Adrenal gland (tissue), 5 donors: ENCODE results near the gene MAP2K5.

Source experiments
- CTCF ChIP-seq, 6 experiments: fragments of 450-650 bp in 4 of 6; fragments of 200-600 bp in 2 of 6; sonication (generic) in 1 of 6; IDR thresholded peaks; 1 replicate in 5 of 6; 2 replicates in 1 of 6; pipeline versions ENCODE4 v1.5.1 to v1.8.0; 2016 to 2021; ENCODE audit warnings: antibody characterized with exemption in 6 of 6, mild to moderate bottlenecking in 2 of 6, moderate library complexity in 1 of 6
- POLR2A ChIP-seq, 2 donors: fragments of 450-650 bp; IDR thresholded peaks; one replicate each; pipeline ENCODE4 v1.6.1; 2017; ENCODE audit warnings: antibody characterized with exemption in 2 of 2, mild to moderate bottlenecking in 2 of 2, moderate library complexity in 1 of 2
- donor health status: DM: no; HTN: no; CAD: no.

DNA sequence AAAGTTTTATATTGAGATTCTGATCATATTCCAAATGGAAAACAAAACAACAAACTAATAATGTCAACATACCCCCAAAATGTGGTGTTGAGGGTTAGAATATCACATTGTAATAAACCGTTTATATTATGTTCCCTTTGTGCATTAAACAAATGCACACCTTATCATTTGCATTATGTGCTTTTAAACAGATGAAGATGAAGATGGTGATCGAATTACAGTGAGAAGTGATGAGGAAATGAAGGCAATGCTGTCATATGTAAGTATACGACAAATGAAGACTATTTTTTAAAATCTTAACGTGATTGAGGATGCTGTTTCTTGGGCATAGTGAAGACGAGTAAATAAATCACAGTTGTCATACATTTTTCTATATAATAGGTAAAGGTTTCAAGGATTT, 20.6 kb downstream of the MAP2K5 start:
- TF ChIP-seq CTCF (IDR thresholded peaks at IDR 0.05): no peak
- no peak for TF ChIP-seq POLR2A (IDR thresholded peaks at IDR 0.05)
